Suppressor macrophage (primary cell): ENCODE measurements around the gene DLG4.
A peak's percentile ranks its signal among the peaks of the same experiment; 100 is the strongest.

Experiments used
- DNase-seq, 4 experiments: peaks; one replicate each; pipeline ENCODE4 v3.0.0-alpha.2; 2020 to 2022

The DLG4 gene

GRCh38 chr17:7214300-7215135 lies 5.1 kb downstream of the DLG4 start:
- peak; percentile 94 to 97 (median 96) for DNase-seq

- DNase-seq: peak; percentile 65 to 78 (median 67)
Measured at GRCh38 chr17:7213895-7214299, 5.7 kb downstream of the DLG4 start.

DNA sequence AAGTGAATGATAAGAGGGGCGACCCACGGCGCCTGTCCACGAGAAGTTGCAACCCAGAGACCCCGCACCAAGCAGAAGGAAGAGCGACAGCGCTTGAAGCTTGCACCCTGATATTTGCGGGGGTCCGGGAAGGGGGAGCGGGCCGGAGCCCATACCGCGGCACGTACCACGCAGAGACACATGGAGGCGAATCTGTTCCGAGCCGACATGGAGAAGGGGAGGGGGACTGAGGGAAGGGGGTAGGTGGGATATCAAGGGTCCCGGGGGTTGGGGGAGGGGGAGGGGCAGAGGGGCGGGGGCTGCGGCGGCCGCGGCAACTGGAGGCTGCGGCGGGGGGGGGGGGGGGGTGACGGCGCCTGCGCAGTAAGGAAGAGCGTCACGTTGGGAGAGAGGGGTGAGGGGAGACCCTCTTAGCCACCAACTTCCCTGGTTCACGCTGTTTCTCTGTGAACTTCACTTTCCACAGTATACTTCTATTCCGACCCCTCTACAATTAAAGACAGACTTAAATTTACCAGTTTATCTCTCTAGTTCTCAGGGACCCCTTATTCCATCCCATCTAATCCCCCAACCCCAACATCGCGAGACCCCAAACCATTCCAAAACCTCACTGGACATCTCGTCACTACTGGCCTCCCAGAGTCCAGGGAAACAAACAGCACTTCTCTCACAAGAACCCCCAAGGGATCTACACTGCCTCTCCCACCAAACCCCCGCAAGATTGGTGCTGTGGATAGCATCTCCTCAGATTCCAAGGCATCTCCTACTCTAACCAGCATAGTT lies 8.0 kb downstream of the DLG4 start:
- no peak for DNase-seq

GRCh38 chr17:7208754-7209460 lies 10.7 kb downstream of the DLG4 start:
- no peak for DNase-seq

- DNase-seq: no peak
Measured at GRCh38 chr17:7208027-7208571, 11.5 kb downstream of the DLG4 start.

DNA sequence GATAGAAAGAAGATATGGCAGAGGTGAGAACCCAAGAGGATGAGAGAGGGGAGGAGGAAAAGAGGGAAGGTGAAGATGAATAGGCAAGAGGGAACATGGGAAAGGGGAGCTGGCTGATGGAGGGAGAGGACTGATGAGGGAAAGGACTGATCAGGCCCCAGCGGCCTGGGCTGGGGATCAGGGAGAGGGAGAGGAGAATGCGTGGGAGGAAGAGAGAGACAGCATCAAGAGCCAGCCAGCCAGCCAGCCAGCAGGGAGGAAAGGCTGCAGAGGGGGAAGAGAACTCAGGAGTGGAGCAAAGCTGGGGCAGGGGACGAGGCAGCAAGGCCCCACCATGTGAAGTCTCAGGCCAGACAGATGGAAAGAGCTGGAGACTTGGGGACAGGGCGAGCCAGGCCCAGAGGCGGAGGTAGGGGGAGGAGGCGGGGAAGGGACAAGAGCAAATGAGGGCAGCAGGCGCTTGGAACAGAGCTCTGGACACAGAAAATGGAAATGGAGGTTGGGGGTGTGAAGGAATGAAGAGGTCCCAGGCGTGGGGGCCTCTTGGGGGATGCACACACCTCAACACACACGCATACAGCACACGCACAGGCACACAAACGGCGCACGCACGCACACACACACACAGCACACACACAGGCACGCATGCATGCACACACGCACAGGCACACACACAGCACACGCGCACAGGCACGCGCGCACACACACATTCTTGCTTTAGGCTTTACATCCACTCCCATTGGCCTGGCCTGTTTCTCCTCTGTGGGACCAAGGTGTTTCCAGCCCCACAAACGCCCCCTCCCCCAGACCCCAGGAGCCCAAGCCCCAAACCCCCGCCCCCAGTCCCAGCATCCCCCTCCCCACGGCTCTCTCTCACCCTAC lies 12.3 kb downstream of the DLG4 start:
- no peak for DNase-seq

- no peak for DNase-seq
Measured at GRCh38 chr17:7205561-7205960, 14.1 kb downstream of the DLG4 start.

GRCh38 chr17:7204828-7205461 lies 14.7 kb downstream of the DLG4 start:
- peak; percentile 78 to 88 (median 84) for DNase-seq

DNA sequence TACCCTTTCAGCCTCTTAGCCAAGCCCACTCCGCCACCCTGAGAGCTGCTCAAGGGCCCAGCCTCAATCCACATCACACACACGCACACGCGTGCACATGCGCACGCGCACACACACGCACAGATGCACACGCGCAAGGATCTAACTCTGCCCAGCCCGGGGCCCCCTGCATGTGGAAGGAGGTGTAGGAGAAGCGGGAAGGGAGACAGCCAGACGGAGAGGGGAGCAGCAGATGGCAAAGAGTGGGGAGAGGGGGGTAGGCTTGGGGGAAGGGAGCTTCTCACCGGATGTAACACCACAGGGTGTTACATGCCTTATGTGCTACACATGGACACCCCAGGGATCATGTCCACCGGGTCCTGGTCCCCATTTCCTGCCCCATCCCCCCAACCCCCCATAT lies 15.3 kb downstream of the DLG4 start:
- no peak for DNase-seq

GRCh38 chr17:7203391-7203790 lies 16.2 kb downstream of the DLG4 start:
- no peak for DNase-seq

GRCh38 chr17:7196651-7197401 lies 22.8 kb downstream of the DLG4 start:
- no peak for DNase-seq

DNA sequence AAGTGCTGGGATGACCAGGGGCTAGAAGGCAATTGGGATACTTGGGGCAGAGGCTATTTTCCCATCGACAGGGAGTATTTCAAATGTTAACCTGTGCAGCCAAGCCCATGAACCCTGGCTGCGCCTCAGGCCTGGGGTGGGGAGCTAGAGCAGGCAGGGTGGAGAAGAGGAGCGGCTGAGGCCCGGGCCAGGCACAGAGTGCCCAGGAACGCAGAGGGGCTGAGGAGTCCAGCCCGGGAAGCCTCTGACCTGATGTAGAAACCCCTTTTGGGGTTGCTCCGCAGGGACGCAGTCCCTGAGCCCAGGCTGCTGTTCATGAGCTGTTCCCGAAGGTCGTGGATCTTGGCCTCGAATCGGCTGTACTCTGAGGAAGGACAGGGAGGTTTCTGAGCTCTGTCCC lies 23.7 kb downstream of the DLG4 start:
- no peak for DNase-seq

- DNase-seq: no peak
Measured at GRCh38 chr17:7192271-7192937, 27.2 kb downstream of the DLG4 start.

DNA sequence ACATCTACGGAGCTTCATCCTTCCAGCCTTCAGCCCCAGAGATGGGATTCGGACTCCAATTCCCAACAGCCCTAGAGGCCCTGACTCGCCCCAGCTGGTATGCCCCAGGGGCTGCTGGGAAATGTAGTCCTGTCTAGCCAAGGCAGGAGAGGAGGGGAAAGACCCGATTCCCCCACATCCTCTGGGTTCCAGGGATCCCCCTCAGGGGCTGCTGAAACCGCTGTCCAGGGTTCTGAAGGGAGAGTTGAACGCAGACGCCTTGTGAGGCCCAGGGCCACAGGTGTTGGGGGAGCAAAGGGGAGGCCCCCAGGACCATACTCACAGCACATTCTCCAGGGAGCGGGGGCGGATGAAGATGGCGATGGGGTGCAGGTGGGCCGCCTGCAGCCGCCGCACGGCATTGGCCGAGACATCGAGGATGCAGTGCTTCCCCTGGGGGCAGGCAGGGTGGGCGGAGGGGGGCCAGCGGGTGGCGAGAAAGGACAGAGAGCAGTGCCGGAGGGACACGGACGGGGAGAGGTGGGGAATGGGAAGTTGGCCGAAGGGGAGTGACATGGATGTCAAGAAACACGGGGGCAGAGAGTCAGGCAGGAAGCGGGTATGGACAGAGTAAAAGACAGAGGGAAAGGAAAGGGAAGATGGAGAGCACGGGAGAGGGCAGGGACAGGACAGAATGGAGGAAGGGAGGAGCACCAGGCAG lies 27.9 kb downstream of the DLG4 start:
- DNase-seq: peak in 3 of 4 experiments; percentile 32 to 45 (median 37)

DNA sequence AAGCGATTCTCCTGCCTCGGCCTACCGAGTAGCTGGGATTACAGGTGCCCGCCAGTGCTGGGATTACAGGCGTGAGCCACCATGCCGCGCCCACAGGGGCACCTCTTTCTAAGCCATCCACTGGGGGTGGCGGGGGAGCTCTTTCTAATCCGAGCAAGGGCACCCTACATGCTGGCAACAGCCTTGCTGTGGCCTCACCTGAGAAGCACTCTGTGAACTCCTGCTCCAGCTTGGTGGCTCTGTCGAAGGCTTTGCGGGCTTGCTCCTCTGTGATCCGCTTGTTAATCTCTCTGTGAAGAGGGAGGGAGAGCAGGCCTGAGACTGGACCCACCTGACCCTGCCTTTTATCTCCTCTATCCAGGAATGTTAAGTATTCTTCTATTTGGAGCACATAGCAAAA lies 28.6 kb downstream of the DLG4 start:
- no peak for DNase-seq

DNA sequence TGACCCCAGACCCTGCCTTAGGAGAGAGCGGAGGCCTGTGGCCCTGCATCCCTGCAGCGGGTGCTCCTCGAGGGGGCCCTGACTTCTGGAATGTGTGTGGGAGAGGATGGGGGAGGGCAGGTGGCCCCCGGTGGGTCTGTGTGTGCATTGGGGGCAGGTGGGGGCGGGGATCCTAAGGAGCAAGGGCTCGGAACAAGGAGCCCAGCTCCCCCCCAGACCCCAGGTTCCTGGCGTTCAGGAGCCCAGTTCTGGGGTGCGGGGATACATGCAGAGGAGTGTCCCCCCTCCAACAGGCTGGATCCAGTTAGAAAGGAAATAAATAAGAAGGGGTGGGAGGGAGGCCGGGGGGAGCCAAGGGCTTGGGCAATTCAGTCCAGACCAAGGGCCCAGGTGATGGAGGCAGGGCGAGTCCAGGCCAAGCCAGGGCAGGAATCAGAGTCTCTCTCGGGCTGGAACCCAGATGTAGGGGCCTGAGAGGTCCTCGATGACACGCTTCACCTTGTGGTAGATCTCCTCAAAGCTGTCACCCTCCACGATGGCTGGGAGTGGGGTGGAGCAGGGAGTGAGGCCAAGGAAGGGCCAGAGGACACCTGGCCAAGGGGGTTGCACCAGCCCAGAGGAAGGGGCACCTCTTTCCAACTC lies 29.2 kb downstream of the DLG4 start:
- DNase-seq: no peak

DNA sequence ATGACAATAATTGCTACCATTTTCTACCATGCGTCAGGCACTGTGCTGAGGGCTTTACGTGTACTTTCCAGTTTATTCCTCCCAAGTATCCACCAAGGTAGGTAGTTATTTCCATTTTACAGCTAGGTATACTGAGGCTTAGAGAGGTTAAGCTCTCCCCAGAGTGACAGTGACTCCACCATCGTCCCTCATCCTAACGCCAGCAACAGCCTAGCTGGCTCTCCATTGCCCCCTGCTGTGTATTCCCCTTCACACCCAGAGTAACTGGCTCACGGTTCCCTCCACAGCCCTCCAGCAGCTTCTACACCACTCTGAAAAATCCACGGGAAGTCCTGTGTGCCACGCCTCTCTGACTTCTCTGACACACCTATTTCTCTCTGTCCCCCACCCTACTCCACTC lies 33.4 kb downstream of the DLG4 start:
- DNase-seq: peak in 3 of 4 experiments; percentile 28 to 50 (median 31)

- no peak for DNase-seq
Measured at GRCh38 chr17:7184647-7185046, 35.0 kb downstream of the DLG4 start.

DNA sequence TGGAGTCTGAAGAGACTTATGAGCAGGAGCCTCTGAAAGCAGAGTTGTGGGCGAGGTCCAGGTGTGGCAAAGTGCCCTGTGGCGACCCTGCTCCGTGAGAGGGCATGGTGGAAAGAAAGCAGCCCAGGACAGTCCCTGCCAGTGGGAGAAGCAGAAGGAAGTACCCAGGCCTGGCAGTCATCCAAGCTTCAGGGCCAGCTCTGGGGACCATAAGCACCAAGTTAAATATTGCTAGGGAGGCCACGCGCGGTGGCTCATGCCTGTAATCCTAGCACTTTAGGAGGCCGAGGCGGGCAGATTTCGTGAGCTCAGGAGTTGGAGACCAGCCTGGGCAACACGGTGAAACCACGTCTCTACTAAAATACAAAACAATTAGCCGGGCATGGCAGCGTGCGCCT lies 35.5 kb downstream of the DLG4 start:
- DNase-seq: peak; percentile 72 to 88 (median 84)
